Measurements from ENCODE around the gene D2HGDH.
"Not testable (repeated sequence)": the region's sequence is repeated elsewhere in the genome, so short reads cannot be mapped to it uniquely, and the experiment has no call there.

D2HGDH gene

DNA sequence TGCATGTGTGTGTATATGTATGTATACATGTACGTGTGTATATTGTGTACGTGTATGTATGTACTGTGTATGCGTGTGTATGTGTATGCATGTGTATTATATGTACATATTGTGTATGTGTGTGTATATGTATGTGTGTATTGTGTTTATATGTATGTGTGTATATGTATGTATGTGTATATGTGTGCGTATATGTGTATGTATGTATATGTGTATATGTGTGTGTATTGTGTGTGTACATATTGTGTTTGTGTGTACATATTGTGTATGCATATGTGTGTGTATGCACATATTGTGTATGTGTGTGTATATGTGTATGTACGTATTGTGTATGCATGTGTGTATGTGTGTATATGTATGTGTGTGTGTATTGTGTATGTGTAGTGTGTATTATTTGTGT is 59.0 kb downstream of the D2HGDH start:
- no peak for DNase-seq (ENCODE audit: low read depth in 2 of 2)

- no peak for DNase-seq (ENCODE audit: low read depth in 2 of 2)
These were observed 59.9 kb downstream of the D2HGDH start for GRCh38 chr2:241794250-241794823.

GRCh38 chr2:241795021-241795999 is 60.9 kb downstream of the D2HGDH start:
- DNase-seq (ENCODE audit: low read depth in 2 of 2), result no peak

DNA sequence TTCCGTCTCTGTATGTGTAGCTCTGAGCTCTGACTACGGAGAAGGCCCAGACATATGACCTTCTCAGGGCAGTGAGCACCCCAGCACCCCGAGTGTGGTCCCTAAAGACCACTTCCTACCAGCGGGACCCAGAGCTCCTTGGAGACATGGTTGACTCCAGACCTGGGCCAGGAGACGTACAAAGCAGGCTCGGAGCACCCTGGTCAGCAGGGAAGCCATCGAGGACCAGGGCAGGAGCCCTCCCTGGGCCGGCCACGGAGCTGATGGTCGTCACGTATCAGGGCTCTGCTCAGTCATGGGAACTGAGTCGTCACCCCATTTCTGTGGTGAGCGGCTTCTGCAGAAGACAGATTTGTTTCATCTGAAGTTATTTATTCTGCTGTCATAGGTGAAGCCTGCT is 61.8 kb downstream of the D2HGDH start:
- DNase-seq (ENCODE audit: low read depth in 2 of 2), result no peak

GRCh38 chr2:241796610-241797138 is 62.2 kb downstream of the D2HGDH start:
- DNase-seq (ENCODE audit: low read depth in 2 of 2), result no peak

GRCh38 chr2:241797441-241798080 is 63.1 kb downstream of the D2HGDH start:
- DNase-seq (ENCODE audit: low read depth in 2 of 2), result no peak

DNA sequence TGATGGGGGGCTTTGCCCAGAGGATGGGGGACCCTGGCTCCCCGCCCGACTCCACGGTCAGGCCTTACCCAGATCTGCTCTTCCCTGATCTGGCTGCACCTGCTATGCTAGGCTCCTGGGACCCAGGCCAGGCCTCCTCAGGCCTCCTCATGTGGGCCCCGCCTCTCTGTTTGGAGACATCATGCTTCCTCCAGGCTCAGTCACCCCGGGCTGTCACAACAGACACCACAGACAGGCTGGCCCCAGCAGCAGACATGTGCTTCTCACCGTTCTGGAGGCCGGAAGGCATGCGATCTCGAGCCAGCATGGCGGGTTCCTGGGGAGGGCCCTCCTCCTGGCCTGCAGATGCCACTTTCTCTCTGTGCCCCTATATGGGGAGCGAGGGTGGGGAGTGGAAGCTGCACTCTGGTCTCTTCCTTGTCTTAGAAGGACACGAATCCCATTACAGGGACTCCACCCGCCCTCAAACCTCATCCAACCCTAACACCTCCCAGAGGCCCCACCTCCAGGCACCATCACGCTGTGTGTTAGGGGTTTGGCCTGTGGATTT is 63.7 kb downstream of the D2HGDH start:
- DNase-seq (ENCODE audit: low read depth in 2 of 2), result no peak

DNA sequence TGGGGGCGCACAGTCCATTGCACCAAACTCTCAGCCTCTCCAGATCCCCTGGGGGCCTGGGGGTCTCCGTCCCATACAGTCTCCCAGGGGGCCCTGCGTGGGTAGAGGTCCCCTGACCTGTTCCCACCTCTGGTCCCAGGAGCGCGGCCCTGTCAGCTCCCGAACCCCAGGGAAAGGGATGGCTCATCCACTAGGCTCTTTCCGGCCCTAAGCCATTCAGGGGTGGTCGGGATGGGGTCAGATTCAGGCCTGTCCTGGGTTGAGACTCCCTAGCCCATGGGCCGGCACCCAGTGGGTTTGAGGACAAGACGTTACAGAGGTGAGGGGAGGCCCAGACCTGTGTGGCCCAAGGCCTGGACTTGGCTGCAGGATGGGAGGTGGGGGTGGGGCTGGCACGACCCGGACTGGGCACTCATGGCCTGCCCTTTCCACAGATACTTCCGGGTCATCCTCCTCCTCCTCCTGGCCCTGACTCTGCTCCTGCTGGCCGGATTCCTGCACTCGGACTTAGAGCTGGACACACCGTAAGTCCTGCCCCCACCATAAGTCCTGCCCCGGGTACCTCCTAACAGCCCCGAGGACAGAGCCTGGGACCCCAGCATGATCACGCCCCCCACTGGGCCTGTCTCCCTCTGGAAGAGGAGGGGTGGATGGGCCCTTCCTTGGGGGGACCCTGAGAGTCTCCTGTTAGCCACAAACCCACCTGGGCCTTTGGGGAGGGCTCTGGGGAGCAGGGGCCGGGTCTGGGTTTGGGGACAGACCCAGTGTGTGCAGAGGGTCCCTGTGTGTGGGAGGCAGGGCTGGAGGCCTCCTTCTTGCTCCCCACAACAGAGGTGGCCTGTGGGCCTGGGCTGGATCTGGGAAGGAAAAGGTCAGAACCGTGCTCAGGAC is 64.4 kb downstream of the D2HGDH start:
- no peak for DNase-seq (ENCODE audit: low read depth in 2 of 2)

- DNase-seq (ENCODE audit: low read depth in 2 of 2), result no peak
These were observed 65.2 kb downstream of the D2HGDH start for GRCh38 chr2:241799522-241800197.

DNA sequence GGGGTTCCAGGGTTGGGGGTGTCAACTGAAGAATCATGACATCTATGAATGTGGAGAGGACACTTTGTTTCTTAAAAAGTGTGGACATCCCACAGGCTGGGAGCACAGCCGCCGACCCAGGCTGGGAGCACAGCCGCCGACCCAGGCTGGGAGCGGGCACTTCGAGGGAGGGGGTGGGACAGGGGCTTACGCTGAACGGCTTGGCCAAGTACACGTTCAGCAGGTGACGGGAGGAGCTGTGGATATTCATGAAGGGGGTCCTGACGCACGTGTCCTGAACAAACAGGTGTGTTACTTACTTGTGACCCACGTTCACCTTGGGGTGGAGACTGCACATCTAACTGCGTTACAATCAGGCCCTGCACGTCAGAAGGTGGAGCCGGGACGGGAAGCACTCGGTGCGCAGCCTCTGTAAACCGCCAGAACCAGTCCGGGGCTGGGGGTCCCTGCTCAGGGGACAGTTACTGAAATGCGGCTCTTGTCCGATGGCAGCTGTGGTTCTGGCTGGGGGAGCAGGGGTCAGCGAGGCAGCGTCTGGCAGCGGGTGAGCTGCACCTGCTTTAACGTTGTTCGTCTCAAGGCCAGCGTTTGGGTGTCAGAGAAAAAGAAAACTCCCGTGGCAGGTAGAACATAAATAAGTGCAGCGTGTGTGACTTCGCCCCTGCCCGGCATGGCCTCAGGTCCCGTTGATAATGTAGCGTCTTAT is 65.9 kb downstream of the D2HGDH start:
- DNase-seq (ENCODE audit: low read depth in 2 of 2), result not testable (repeated sequence)

GRCh38 chr2:241801611-241802420 is 67.4 kb downstream of the D2HGDH start:
- no peak for DNase-seq (ENCODE audit: low read depth in 2 of 2)

- no peak for DNase-seq (ENCODE audit: low read depth in 2 of 2)
These were observed 68.2 kb downstream of the D2HGDH start for GRCh38 chr2:241802421-241803318.

DNA sequence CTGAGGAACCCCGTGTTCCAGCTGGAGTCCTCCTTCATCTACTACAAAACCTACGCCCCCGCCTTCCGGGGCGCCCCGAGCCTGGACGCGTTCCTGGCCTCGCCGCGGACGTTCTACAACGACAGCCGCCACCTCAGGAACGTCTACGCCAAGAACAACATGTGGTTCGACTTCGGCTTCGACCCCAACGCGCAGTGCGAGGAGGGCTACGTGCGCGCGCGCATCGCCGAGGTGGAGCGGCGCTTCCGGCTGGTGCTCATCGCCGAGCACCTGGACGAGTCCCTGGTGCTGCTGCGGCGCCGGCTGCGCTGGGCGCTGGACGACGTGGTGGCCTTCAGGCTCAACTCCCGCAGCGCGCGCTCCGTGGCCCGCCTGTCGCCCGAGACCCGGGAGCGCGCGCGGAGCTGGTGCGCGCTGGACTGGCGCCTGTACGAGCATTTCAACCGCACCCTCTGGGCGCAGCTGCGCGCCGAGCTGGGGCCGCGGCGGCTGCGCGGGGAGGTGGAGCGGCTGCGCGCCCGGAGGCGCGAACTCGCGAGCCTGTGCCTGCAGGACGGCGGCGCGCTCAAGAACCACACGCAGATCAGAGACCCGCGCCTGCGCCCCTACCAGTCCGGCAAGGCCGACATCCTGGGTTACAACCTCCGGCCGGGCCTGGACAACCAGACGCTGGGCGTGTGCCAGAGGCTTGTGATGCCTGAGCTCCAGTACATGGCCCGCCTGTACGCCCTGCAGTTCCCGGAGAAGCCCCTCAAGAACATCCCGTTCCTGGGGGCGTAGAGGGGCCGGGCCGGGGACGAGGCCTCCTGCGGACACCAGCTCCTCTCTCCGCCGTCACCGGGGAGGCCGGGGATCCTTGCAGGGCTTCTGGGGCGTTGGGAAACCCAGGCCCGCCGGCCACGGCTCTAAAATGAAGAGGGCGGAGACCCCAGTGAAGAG is 69.2 kb downstream of the D2HGDH start:
- peak in 1 of 2 experiments; percentile 35 for DNase-seq (ENCODE audit: low read depth in 2 of 2)

GRCh38 chr2:241804326-241805229 is 70.1 kb downstream of the D2HGDH start:
- peak in 1 of 2 experiments; percentile 14 for DNase-seq (ENCODE audit: low read depth in 2 of 2)

GRCh38 chr2:241806217-241806616 is 71.8 kb downstream of the D2HGDH start:
- not testable (repeated sequence) for DNase-seq (ENCODE audit: low read depth in 2 of 2)
